A549 treated with Mapracorat at 1 μM for 4 hours (cell line): Measurements from ENCODE around the gene SERPINA9. TPM values are rescaled to one million over a fixed set of nuclear protein-coding genes. Genes with fewer than 3 reads are reported as not detected.

Experiments
- total RNA-seq: library from RNA; stranded (reverse); fragments of 200-300 nt; extraction: Qiagen RNA extraction; gene quantifications from 5 replicates; pipeline ENCODE4 v1.2.3, GENCODE V29; 2022

Gene SERPINA9, protein sequence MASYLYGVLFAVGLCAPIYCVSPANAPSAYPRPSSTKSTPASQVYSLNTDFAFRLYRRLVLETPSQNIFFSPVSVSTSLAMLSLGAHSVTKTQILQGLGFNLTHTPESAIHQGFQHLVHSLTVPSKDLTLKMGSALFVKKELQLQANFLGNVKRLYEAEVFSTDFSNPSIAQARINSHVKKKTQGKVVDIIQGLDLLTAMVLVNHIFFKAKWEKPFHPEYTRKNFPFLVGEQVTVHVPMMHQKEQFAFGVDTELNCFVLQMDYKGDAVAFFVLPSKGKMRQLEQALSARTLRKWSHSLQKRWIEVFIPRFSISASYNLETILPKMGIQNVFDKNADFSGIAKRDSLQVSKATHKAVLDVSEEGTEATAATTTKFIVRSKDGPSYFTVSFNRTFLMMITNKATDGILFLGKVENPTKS
- not detected in 5 replicates for total RNA-seq

DNA sequence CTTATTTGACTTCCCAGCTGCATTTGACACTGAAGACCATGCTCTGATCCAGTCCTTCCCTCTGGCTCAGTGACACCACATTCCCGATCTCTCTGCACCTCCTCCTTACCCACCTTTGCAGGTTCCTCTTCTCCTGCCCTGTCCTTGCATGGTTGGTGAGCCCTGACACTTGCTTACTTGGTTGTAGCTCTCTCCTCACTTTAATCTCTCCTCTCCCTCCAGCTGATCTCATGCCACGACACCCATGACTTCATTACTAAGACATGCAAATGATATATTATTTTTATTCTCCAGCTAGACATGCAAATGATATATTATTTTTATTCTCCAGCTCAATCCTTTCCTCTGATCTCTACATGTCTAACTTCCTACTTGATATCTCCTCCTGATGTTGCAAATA, at the start of gene SERPINA9:
TSS of gene SERPINA9 (minus strand) at position 175 of the 400 bp plus-strand sequence. CDS start 6,357 bp downstream, outside the sequence.

DNA sequence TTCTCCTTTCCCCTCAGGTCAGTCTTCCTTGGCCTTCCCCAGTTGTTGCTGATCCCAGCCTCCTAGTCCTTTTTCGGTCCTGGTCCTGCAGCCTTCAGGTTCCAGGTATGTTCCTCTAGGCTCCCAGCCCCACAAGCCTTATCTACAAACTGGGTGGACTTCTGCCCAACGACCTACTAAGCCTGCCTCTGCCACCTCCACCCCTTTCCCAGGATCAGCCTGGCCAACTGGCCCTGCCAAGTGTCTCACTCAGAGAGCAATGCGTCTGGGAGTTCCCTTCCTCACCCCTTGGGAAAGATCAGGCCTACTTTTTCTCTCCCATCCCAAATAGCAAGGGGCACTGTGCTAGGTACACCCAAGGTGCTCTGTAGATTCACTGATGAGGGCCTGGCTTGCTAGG, 33.4 kb upstream of the SERPINA9 start, which contains the start of gene SERPINA12:
TSS of gene SERPINA12 (minus strand) at position 114 of the 400 bp plus-strand sequence. CDS start 11,072 bp downstream, outside the sequence.

Other genes starting within 250 kb of the SERPINA9 start
- not detected in 5 replicates for gene SERPINA10, start 182.9 kb downstream of the SERPINA9 start, total RNA-seq
- 0.81 to 1.6 TPM (median 0.88 TPM) in 5 replicates for gene SERPINA6, start 152.9 kb downstream of the SERPINA9 start, total RNA-seq
- not detected in 5 replicates for gene SERPINA2, start 109.5 kb downstream of the SERPINA9 start, total RNA-seq
- 0.80 to 1.8 TPM (median 1.1 TPM) in 5 replicates for gene SERPINA1, start 87.6 kb downstream of the SERPINA9 start, total RNA-seq
- not detected in 5 replicates for gene SERPINA11, start 23.4 kb downstream of the SERPINA9 start, total RNA-seq
- gene SERPINA12, start 33.3 kb upstream of the SERPINA9 start, total RNA-seq, result not detected in 5 replicates
- not detected in 5 replicates for gene SERPINA4, start 85.2 kb upstream of the SERPINA9 start, total RNA-seq
- gene SERPINA5, start 105.2 kb upstream of the SERPINA9 start, total RNA-seq, result 0.11 to 0.34 TPM (median 0.15 TPM) in 4 of 5 replicates, not detected in the other
- 10.8 to 16.1 TPM (median 13.9 TPM) in 5 replicates for gene SERPINA3, start 136.2 kb upstream of the SERPINA9 start, total RNA-seq